GM23338 (cell line): Measurements from ENCODE around the gene WBP4.

ENCODE experiments used
- CREB1 ChIP-seq: fragments of 250-450 bp; sonication (Bioruptor Pico); IDR thresholded peaks from 2 replicates; pipeline ENCODE4 v1.5.0; 2020; ENCODE audit warnings: low read depth, mild to moderate bottlenecking, moderate library complexity
- CTCF ChIP-seq, 2 experiments: fragments of 200-600 bp in 1 of 2; sonication (generic) in 1 of 2; conservative IDR thresholded peaks; 2 replicates each; pipeline versions ENCODE4 v1.5.1 to v1.6.1; 2016 to 2017; ENCODE audit warnings: antibody characterized with exemption in 2 of 2, low read depth in 2 of 2, mild to moderate bottlenecking in 2 of 2, moderate library complexity in 1 of 2
- ETS1 ChIP-seq: IDR thresholded peaks from 2 replicates; pipeline ENCODE4 v1.6.1; 2016; ENCODE audit warnings: antibody characterized with exemption
- EZH2 ChIP-seq: fragments of 200-600 bp; sonication (generic); IDR thresholded peaks from one replicate; pipeline ENCODE4 v1.8.0; 2017; ENCODE audit warnings: antibody characterized with exemption, mild to moderate bottlenecking, low read depth; ENCODE audit not compliant: unreplicated experiment
- EZH2phosphoT487 ChIP-seq: fragments of 200-600 bp; sonication (generic); IDR thresholded peaks from one replicate; pipeline ENCODE4 v1.8.1; 2018; ENCODE audit warnings: antibody characterized with exemption; ENCODE audit not compliant: unreplicated experiment
- JUNB ChIP-seq: IDR thresholded peaks from one replicate; pipeline ENCODE4 v1.6.1; 2016; ENCODE audit warnings: antibody characterized with exemption; ENCODE audit not compliant: unreplicated experiment
- NANOG ChIP-seq: IDR thresholded peaks from 2 replicates; pipeline ENCODE4 v1.6.1; 2016; ENCODE audit warnings: antibody characterized with exemption, borderline replicate concordance
- POLR2AphosphoS5 ChIP-seq: IDR thresholded peaks from 2 replicates; pipeline ENCODE4 v1.6.1; 2016; ENCODE audit warnings: antibody characterized with exemption, low read depth
- REST ChIP-seq: IDR thresholded peaks from one replicate; pipeline ENCODE4 v1.6.1; 2018; ENCODE audit warnings: antibody characterized with exemption; ENCODE audit not compliant: unreplicated experiment
- STAT1 ChIP-seq: IDR thresholded peaks from one replicate; pipeline ENCODE4 v1.6.1; 2016; ENCODE audit warnings: antibody characterized with exemption; ENCODE audit not compliant: unreplicated experiment
- ZNF114 ChIP-seq: fragments of 250-450 bp; sonication (Bioruptor Pico); IDR thresholded peaks from 2 replicates; pipeline ENCODE4 v1.5.0; 2020; ENCODE audit warnings: mild to moderate bottlenecking, moderate library complexity
- ZNF331 ChIP-seq: fragments of 250-450 bp; sonication (Bioruptor Pico); IDR thresholded peaks from 2 replicates; pipeline ENCODE4 v1.5.0; 2020; ENCODE audit warnings: low read depth, mild to moderate bottlenecking, moderate library complexity

- TF ChIP-seq CTCF (conservative IDR thresholded peaks at IDR 0.05; ENCODE audit: low read depth in 2 of 2) (no peak), POLR2AphosphoS5 (no peak), EZH2phosphoT487 (no peak), JUNB (no peak), EZH2 (no peak), REST (no peak), CREB1 (CRISPR knock-in tag) (no peak), ZNF114 (CRISPR knock-in tag) (no peak), STAT1 (no peak), NANOG (no peak), ZNF331 (no peak), ETS1 (no peak)
These were observed 61.5 kb downstream of the WBP4 start for GRCh38 chr13:41122838-41123237.
